Epithelial cell of esophagus (primary cell): Measurements from ENCODE around the gene C3orf52.

Experiments used
- DNase-seq: peaks from one replicate; pipeline ENCODE4 v3.0.0; 2010; ENCODE audit warnings: low read depth
- H3K4me3 ChIP-seq: 2 replicates; pipeline ENCODE4 v1.5.1; 2011; ENCODE audit warnings: mild to moderate bottlenecking, low read length, control low read depth
- CTCF ChIP-seq: IDR thresholded peaks from 2 replicates; pipeline ENCODE4 v1.5.1; 2011; ENCODE audit warnings: low read depth, mild to moderate bottlenecking, low read length, control low read depth, inconsistent platforms; ENCODE audit not compliant: insufficient read depth; ENCODE audit errors: missing control alignments

The C3orf52 gene

GRCh38 chr3:112117841-112118571 is 31.8 kb downstream of the C3orf52 start:
- no peak overlapping the region for H3K4me3 ChIP-seq
- no peak for TF ChIP-seq CTCF
- no peak for DNase-seq

- no peak overlapping the region for H3K4me3 ChIP-seq
- no peak for DNase-seq
Measured at GRCh38 chr3:112119962-112120836, 34.0 kb downstream of the C3orf52 start.

GRCh38 chr3:112121577-112122547 is 35.7 kb downstream of the C3orf52 start:
- no peak for DNase-seq
- no peak for TF ChIP-seq CTCF
- no peak overlapping the region for H3K4me3 ChIP-seq

More at GRCh38 chr3:112119962-112120836, 34.0 kb downstream of the C3orf52 start:
- TF ChIP-seq CTCF = no peak

GRCh38 chr3:112122870-112123269 is 36.7 kb downstream of the C3orf52 start:
- no peak for TF ChIP-seq CTCF
- DNase-seq = no peak
- H3K4me3 ChIP-seq = no peak overlapping the region

GRCh38 chr3:112123548-112123947 is 37.4 kb downstream of the C3orf52 start:
- TF ChIP-seq CTCF = no peak
- DNase-seq = no peak
- no peak overlapping the region for H3K4me3 ChIP-seq

GRCh38 chr3:112124907-112125607 is 38.9 kb downstream of the C3orf52 start:
- no peak for DNase-seq
- TF ChIP-seq CTCF = no peak
- H3K4me3 ChIP-seq = no peak overlapping the region
